Measurements from ENCODE around the gene RBM6. TPM values are rescaled to one million over a fixed set of nuclear protein-coding genes. Genes with fewer than 3 reads are reported as not detected.

The RBM6 gene
- polyA plus RNA-seq, 2 donors: 36.5 to 101 TPM

DNA sequence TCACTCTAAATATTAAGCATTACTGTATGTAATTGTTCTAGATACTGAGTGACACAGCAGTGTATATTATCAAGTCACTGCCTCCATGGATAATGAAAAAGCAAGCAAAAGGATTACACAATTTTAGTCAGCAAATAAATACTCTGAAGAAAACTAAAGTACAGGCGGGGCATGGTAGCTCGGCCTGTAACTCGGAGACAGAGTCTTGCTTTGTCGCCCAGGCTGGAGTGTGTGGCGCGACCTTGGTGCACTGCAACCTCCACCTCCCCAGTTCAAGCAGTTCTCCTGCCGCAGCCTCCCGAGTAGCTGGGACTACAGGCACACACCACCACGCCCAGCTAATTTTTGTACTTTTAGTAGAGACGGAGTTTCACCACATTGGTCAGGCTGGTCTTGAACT is 32.7 kb downstream of the RBM6 start:
- H3K4me1 ChIP-seq (ENCODE audit: control insufficient read depth in 2 of 2, insufficient read depth in 2 of 2, low read length in 1 of 2): no peaks in the 10 kb centered on the region
- H3K27me3 ChIP-seq (ENCODE audit: control insufficient read depth in 1 of 2, insufficient read depth in 2 of 2, low read length in 2 of 2): no peaks in the 10 kb centered on the region
- H3K9me3 ChIP-seq (ENCODE audit: control insufficient read depth in 2 of 2, insufficient read depth in 1 of 2, low read depth in 1 of 2, low read length in 1 of 2): no peaks in the 10 kb centered on the region
- H3K4me3 ChIP-seq (ENCODE audit: low read depth in 1 of 2, low read length in 2 of 2): no peak overlapping the region
- H3K36me3 ChIP-seq (ENCODE audit: control insufficient read depth in 2 of 2, insufficient read depth in 2 of 2, low read length in 1 of 2): peaks cover 4 to 6% of the 10 kb centered on the region in 2 donors
- 88 to 92% methylated on average over 10 of the region's 10 CpGs for WGBS, 2 donors
- H3K27ac ChIP-seq (ENCODE audit: low read depth in 2 of 2, low read length in 1 of 2): no peak overlapping the region

DNA sequence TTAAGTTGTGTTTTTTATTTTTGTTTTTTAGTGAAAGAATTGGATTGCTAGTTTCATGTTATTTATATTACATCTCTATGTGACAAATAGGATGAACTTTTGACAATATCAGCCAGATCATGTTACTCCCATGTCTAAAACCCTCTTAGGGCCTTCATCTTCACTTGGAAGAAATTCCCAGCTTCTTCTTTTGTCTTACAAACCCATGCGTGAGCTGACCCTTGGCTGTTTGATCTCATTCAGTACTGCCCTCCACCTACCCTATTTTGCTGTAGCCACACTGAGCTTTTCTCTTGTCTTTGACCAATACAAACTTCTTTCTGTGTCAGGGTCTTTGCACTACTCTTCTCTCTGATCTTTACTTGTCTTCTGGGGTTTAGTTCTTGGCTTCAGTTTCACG is 37.0 kb downstream of the RBM6 start:
- H3K36me3 ChIP-seq (ENCODE audit: control insufficient read depth in 2 of 2, insufficient read depth in 2 of 2, low read length in 1 of 2): peaks cover 4 to 5% of the 10 kb centered on the region in 2 donors
- H3K4me3 ChIP-seq (ENCODE audit: low read depth in 1 of 2, low read length in 2 of 2): no peak overlapping the region
- WGBS, 2 donors: 88 to 94% methylated on average over 2 of the region's 2 CpGs
- no peak overlapping the region for H3K27ac ChIP-seq (ENCODE audit: low read depth in 2 of 2, low read length in 1 of 2)
- no peaks in the 10 kb centered on the region for H3K9me3 ChIP-seq (ENCODE audit: control insufficient read depth in 2 of 2, insufficient read depth in 1 of 2, low read depth in 1 of 2, low read length in 1 of 2)
- no peaks in the 10 kb centered on the region for H3K27me3 ChIP-seq (ENCODE audit: control insufficient read depth in 1 of 2, insufficient read depth in 2 of 2, low read length in 2 of 2)
- H3K4me1 ChIP-seq (ENCODE audit: control insufficient read depth in 2 of 2, insufficient read depth in 2 of 2, low read length in 1 of 2): no peaks in the 10 kb centered on the region

GRCh38 chr3:49984394-49984793 is 44.4 kb downstream of the RBM6 start:
- H3K4me3 ChIP-seq (ENCODE audit: low read depth in 1 of 2, low read length in 2 of 2): no peak overlapping the region
- no peaks in the 10 kb centered on the region for H3K27me3 ChIP-seq (ENCODE audit: control insufficient read depth in 1 of 2, insufficient read depth in 2 of 2, low read length in 2 of 2)
- 75 to 89% methylated on average over 13 of the region's 13 CpGs for WGBS, 2 donors
- H3K9me3 ChIP-seq (ENCODE audit: control insufficient read depth in 2 of 2, insufficient read depth in 1 of 2, low read depth in 1 of 2, low read length in 1 of 2): no peaks in the 10 kb centered on the region
- H3K36me3 ChIP-seq (ENCODE audit: control insufficient read depth in 2 of 2, insufficient read depth in 2 of 2, low read length in 1 of 2): peaks cover 2 to 3% of the 10 kb centered on the region in 2 donors
- H3K4me1 ChIP-seq (ENCODE audit: control insufficient read depth in 2 of 2, insufficient read depth in 2 of 2, low read length in 1 of 2): no peaks in the 10 kb centered on the region
- H3K27ac ChIP-seq (ENCODE audit: low read depth in 2 of 2, low read length in 1 of 2): no peak overlapping the region

GRCh38 chr3:49992326-49992725 is 52.4 kb downstream of the RBM6 start:
- Histone ChIP-seq H3K4me1 (ENCODE audit: control insufficient read depth in 2 of 2, insufficient read depth in 2 of 2, low read length in 1 of 2) (no peaks in the 10 kb centered on the region), H3K9me3 (ENCODE audit: control insufficient read depth in 2 of 2, insufficient read depth in 1 of 2, low read depth in 1 of 2, low read length in 1 of 2) (no peaks in the 10 kb centered on the region), H3K27me3 (ENCODE audit: control insufficient read depth in 1 of 2, insufficient read depth in 2 of 2, low read length in 2 of 2) (no peaks in the 10 kb centered on the region), H3K36me3 (ENCODE audit: control insufficient read depth in 2 of 2, insufficient read depth in 2 of 2, low read length in 1 of 2) (no peaks in the 10 kb centered on the region), H3K4me3 (ENCODE audit: low read depth in 1 of 2, low read length in 2 of 2) (no peak overlapping the region), H3K27ac (ENCODE audit: low read depth in 2 of 2, low read length in 1 of 2) (no peak overlapping the region)
- 77 to 90% methylated on average over 2 of the region's 2 CpGs for WGBS, 2 donors

- Histone ChIP-seq H3K27ac (ENCODE audit: low read depth in 2 of 2, low read length in 1 of 2) (no peak overlapping the region), H3K4me1 (ENCODE audit: control insufficient read depth in 2 of 2, insufficient read depth in 2 of 2, low read length in 1 of 2) (no peaks in the 10 kb centered on the region), H3K4me3 (ENCODE audit: low read depth in 1 of 2, low read length in 2 of 2) (no peak overlapping the region), H3K9me3 (ENCODE audit: control insufficient read depth in 2 of 2, insufficient read depth in 1 of 2, low read depth in 1 of 2, low read length in 1 of 2) (no peaks in the 10 kb centered on the region), H3K36me3 (ENCODE audit: control insufficient read depth in 2 of 2, insufficient read depth in 2 of 2, low read length in 1 of 2) (no peaks in the 10 kb centered on the region), H3K27me3 (ENCODE audit: control insufficient read depth in 1 of 2, insufficient read depth in 2 of 2, low read length in 2 of 2) (no peaks in the 10 kb centered on the region)
- WGBS, 2 donors: 76 to 88% methylated on average over 1 of the region's 1 CpG
Observed at GRCh38 chr3:49994476-49994875, 54.5 kb downstream of the RBM6 start.

DNA sequence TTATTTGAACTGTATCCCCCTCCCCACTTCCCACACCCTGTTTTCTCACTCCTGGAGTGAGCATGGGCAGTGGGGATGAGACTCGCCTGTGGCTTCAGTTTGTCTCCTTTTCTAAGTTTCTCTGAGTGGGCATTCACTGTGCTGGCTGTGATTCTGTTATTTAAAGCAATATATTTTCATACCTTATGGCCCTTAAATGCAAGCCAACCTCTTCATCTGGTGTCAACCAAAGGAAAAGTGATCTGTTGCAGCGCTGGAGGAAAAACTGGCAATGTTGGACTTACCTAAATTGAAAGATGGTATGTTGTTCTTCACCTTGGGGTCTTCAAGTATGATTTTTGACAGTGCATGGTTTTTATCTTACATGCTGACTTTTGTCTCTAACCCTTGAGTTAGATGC is 56.1 kb downstream of the RBM6 start:
- Histone ChIP-seq H3K36me3 (ENCODE audit: control insufficient read depth in 2 of 2, insufficient read depth in 2 of 2, low read length in 1 of 2) (peaks cover 0 to 3% of the 10 kb centered on the region in 2 donors), H3K9me3 (ENCODE audit: control insufficient read depth in 2 of 2, insufficient read depth in 1 of 2, low read depth in 1 of 2, low read length in 1 of 2) (no peaks in the 10 kb centered on the region), H3K27me3 (ENCODE audit: control insufficient read depth in 1 of 2, insufficient read depth in 2 of 2, low read length in 2 of 2) (no peaks in the 10 kb centered on the region), H3K4me1 (ENCODE audit: control insufficient read depth in 2 of 2, insufficient read depth in 2 of 2, low read length in 1 of 2) (no peaks in the 10 kb centered on the region), H3K27ac (ENCODE audit: low read depth in 2 of 2, low read length in 1 of 2) (no peak overlapping the region), H3K4me3 (ENCODE audit: low read depth in 1 of 2, low read length in 2 of 2) (no peak overlapping the region)
- WGBS, 2 donors: 94 to 99% methylated on average over 2 of the region's 2 CpGs

DNA sequence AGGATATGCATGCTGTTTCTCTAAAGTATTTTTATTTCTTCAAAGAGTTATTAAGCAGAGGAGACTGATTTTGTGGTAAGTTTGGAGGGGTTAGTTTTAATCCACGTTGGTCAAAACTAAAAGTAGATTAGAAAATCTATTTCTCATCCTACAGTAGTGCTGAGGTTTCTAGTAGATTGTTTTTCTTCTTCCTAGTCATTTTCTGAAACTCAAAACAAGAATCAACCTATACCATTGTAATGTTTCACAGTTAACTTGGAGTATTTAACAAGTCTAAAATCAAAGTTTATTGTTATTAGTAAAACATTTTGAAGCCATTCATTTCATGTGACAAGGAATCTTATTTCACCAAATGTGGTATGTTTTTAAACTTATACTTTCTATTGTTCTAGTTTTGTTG is 57.9 kb downstream of the RBM6 start:
- Histone ChIP-seq H3K36me3 (ENCODE audit: control insufficient read depth in 2 of 2, insufficient read depth in 2 of 2, low read length in 1 of 2) (peaks cover 0 to 3% of the 10 kb centered on the region in 2 donors), H3K27ac (ENCODE audit: low read depth in 2 of 2, low read length in 1 of 2) (no peak overlapping the region), H3K9me3 (ENCODE audit: control insufficient read depth in 2 of 2, insufficient read depth in 1 of 2, low read depth in 1 of 2, low read length in 1 of 2) (no peaks in the 10 kb centered on the region), H3K27me3 (ENCODE audit: control insufficient read depth in 1 of 2, insufficient read depth in 2 of 2, low read length in 2 of 2) (no peaks in the 10 kb centered on the region), H3K4me3 (ENCODE audit: low read depth in 1 of 2, low read length in 2 of 2) (no peak overlapping the region), H3K4me1 (ENCODE audit: control insufficient read depth in 2 of 2, insufficient read depth in 2 of 2, low read length in 1 of 2) (no peaks in the 10 kb centered on the region)
- WGBS, 2 donors: 53 to 70% methylated on average over 1 of the region's 1 CpG

DNA sequence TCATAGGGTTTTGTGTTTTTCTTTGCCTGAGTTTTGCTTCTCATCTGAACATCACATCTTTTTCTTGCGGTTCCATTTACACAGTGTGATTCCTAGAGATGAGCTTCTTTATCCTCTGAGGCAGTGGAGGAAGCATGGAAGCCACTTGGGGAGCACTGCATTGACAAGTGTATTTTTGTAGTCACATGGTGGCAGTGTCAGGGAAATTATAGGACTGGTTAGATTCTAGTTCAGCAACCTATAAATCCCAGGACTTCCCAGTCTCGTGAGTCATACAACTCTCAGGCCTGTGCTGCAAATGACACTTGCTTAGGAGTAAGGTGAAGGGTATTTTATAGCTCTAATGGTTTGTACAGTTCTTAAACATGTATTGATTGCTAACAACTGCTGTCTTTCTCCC is 58.4 kb downstream of the RBM6 start:
- Histone ChIP-seq H3K4me1 (ENCODE audit: control insufficient read depth in 2 of 2, insufficient read depth in 2 of 2, low read length in 1 of 2) (no peaks in the 10 kb centered on the region), H3K27ac (ENCODE audit: low read depth in 2 of 2, low read length in 1 of 2) (no peak overlapping the region), H3K36me3 (ENCODE audit: control insufficient read depth in 2 of 2, insufficient read depth in 2 of 2, low read length in 1 of 2) (peaks cover 0 to 3% of the 10 kb centered on the region in 2 donors), H3K4me3 (ENCODE audit: low read depth in 1 of 2, low read length in 2 of 2) (no peak overlapping the region), H3K27me3 (ENCODE audit: control insufficient read depth in 1 of 2, insufficient read depth in 2 of 2, low read length in 2 of 2) (no peaks in the 10 kb centered on the region), H3K9me3 (ENCODE audit: control insufficient read depth in 2 of 2, insufficient read depth in 1 of 2, low read depth in 1 of 2, low read length in 1 of 2) (no peaks in the 10 kb centered on the region)
- 78% methylated on average over 2 of the region's 2 CpGs for WGBS, 2 donors

- H3K9me3 ChIP-seq (ENCODE audit: control insufficient read depth in 2 of 2, insufficient read depth in 1 of 2, low read depth in 1 of 2, low read length in 1 of 2): no peaks in the 10 kb centered on the region
- peaks cover 0 to 6% of the 10 kb centered on the region in 2 donors for H3K36me3 ChIP-seq (ENCODE audit: control insufficient read depth in 2 of 2, insufficient read depth in 2 of 2, low read length in 1 of 2)
- H3K27ac ChIP-seq (ENCODE audit: low read depth in 2 of 2, low read length in 1 of 2): no peak overlapping the region
- H3K27me3 ChIP-seq (ENCODE audit: control insufficient read depth in 1 of 2, insufficient read depth in 2 of 2, low read length in 2 of 2): no peaks in the 10 kb centered on the region
- 97 to 99% methylated on average over 3 of the region's 3 CpGs for WGBS, 2 donors
- no peaks in the 10 kb centered on the region for H3K4me1 ChIP-seq (ENCODE audit: control insufficient read depth in 2 of 2, insufficient read depth in 2 of 2, low read length in 1 of 2)
- H3K4me3 ChIP-seq (ENCODE audit: low read depth in 1 of 2, low read length in 2 of 2): no peak overlapping the region
Observed at GRCh38 chr3:50001511-50001910, 61.6 kb downstream of the RBM6 start.

GRCh38 chr3:50003216-50003615 is 63.3 kb downstream of the RBM6 start:
- WGBS, 2 donors: 94% methylated on average over 3 of the region's 3 CpGs
- H3K4me3 ChIP-seq (ENCODE audit: low read depth in 1 of 2, low read length in 2 of 2): no peak overlapping the region
- H3K36me3 ChIP-seq (ENCODE audit: control insufficient read depth in 2 of 2, insufficient read depth in 2 of 2, low read length in 1 of 2): peaks cover 0 to 6% of the 10 kb centered on the region in 2 donors
- no peaks in the 10 kb centered on the region for H3K27me3 ChIP-seq (ENCODE audit: control insufficient read depth in 1 of 2, insufficient read depth in 2 of 2, low read length in 2 of 2)
- H3K27ac ChIP-seq (ENCODE audit: low read depth in 2 of 2, low read length in 1 of 2): no peak overlapping the region
- no peaks in the 10 kb centered on the region for H3K4me1 ChIP-seq (ENCODE audit: control insufficient read depth in 2 of 2, insufficient read depth in 2 of 2, low read length in 1 of 2)
- no peaks in the 10 kb centered on the region for H3K9me3 ChIP-seq (ENCODE audit: control insufficient read depth in 2 of 2, insufficient read depth in 1 of 2, low read depth in 1 of 2, low read length in 1 of 2)

All from esophagus (tissue), 2 donors.